Activated CD4-positive, alpha-beta memory T cell treated with anti-CD3 and anti-CD28 coated beads, Interleukin-2, amount 10 ng/mL, durations not matched to agents 7 days and 5 days (primary cell): ENCODE results near the gene COG5. TPM values are rescaled to one million over a fixed set of nuclear protein-coding genes. Genes with fewer than 3 reads are reported as not detected.
A peak's percentile ranks its signal among the peaks of the same experiment; 100 is the strongest.

Experiments used
- CTCF ChIA-PET: fragments of 350-600 bp; sonication (Branson Sonifier 250); formaldehyde crosslinking; loops from one replicate; lab custom pipeline; 2021; ENCODE audit warnings: antibody characterized with exemption, inconsistent platforms; lab: Charles Lee
- POLR2A ChIA-PET: fragments of 350-600 bp; sonication (Branson Sonifier 250); formaldehyde crosslinking; loops from one replicate; lab custom pipeline; 2021; ENCODE audit warnings: antibody characterized with exemption; lab: Charles Lee
- DNase-seq: peaks from one replicate; pipeline ENCODE4 v3.0.0-alpha.2; 2020
- H3K27ac Mint-ChIP-seq: one replicate; pipeline ENCODE4 v1.8.0; 2021; ENCODE audit warnings: mild to moderate bottlenecking, mixed read lengths
- H3K27me3 Mint-ChIP-seq: one replicate; pipeline ENCODE4 v1.8.0; 2021; ENCODE audit warnings: mixed read lengths
- H3K36me3 Mint-ChIP-seq: one replicate; pipeline ENCODE4 v1.8.0; 2021; ENCODE audit warnings: low read depth, mixed read lengths
- H3K4me1 Mint-ChIP-seq: one replicate; pipeline ENCODE4 v1.8.0; 2021; ENCODE audit warnings: mixed read lengths
- H3K4me3 Mint-ChIP-seq: one replicate; pipeline ENCODE4 v1.8.0; 2021; ENCODE audit warnings: mild to moderate bottlenecking, mixed read lengths
- H3K9me3 Mint-ChIP-seq: one replicate; pipeline ENCODE4 v1.8.0; 2021; ENCODE audit warnings: mixed read lengths
- total RNA-seq, 2 experiments: library from RNA; stranded (reverse); gene quantifications; one replicate each; pipeline ENCODE4 v1.2.3, GENCODE V29; 2021

Gene COG5
- total RNA-seq, 2 experiments from 2014 or later: 40.1 to 45.3 TPM

GRCh38 chr7:107534139-107534538 is 29.6 kb downstream of the COG5 start:
- Mint-ChIP-seq H3K27ac (no peak overlapping the region), H3K36me3 (peaks cover 58% of the 10 kb centered on the region)

GRCh38 chr7:107530751-107531150 is 33.0 kb downstream of the COG5 start:
- no peak overlapping the region for H3K27ac Mint-ChIP-seq
- H3K9me3 Mint-ChIP-seq: peaks cover 4% of the 10 kb centered on the region
- H3K4me3 Mint-ChIP-seq: no peak overlapping the region
- CTCF ChIA-PET: interaction anchor here (0.7 kb wide), 1 partner anchor 137 kb away, joined by 3 read pairs; no protein-coding TSS in a partner anchor
- peaks cover 45% of the 10 kb centered on the region for H3K36me3 Mint-ChIP-seq
- H3K4me1 Mint-ChIP-seq: peaks cover 2% of the 10 kb centered on the region
- H3K27me3 Mint-ChIP-seq: no peaks in the 10 kb centered on the region
- POLR2A ChIA-PET: interaction anchor here (1.5 kb wide), 1 partner anchor 45 kb away, joined by 3 read pairs; no protein-coding TSS in a partner anchor
- no peak for DNase-seq

More at GRCh38 chr7:107534139-107534538, 29.6 kb downstream of the COG5 start:
- Mint-ChIP-seq H3K4me1 (peaks cover 2% of the 10 kb centered on the region), H3K9me3 (peaks cover 12% of the 10 kb centered on the region), H3K4me3 (no peak overlapping the region), H3K27me3 (no peaks in the 10 kb centered on the region)
- ChIA-PET POLR2A (interaction anchor here (0.6 kb wide), 1 partner anchor 451 kb away, joined by 3 read pairs; no protein-coding TSS in a partner anchor), CTCF (no interaction called here)
- no peak for DNase-seq

- Mint-ChIP-seq H3K9me3 (no peaks in the 10 kb centered on the region), H3K27me3 (no peaks in the 10 kb centered on the region), H3K36me3 (peaks cover 30% of the 10 kb centered on the region), H3K4me3 (no peak overlapping the region), H3K4me1 (no peaks in the 10 kb centered on the region), H3K27ac (no peak overlapping the region)
- POLR2A ChIA-PET: no interaction called here
- CTCF ChIA-PET: no interaction called here
- no peak for DNase-seq
Observed at GRCh38 chr7:107528461-107528860, 35.3 kb downstream of the COG5 start.

GRCh38 chr7:107527196-107527595 is 36.5 kb downstream of the COG5 start:
- H3K9me3 Mint-ChIP-seq: no peaks in the 10 kb centered on the region
- DNase-seq: no peak
- ChIA-PET POLR2A (no interaction called here), CTCF (no interaction called here)
- peaks cover 36% of the 10 kb centered on the region for H3K36me3 Mint-ChIP-seq
- H3K27ac Mint-ChIP-seq: no peak overlapping the region
- no peaks in the 10 kb centered on the region for H3K4me1 Mint-ChIP-seq
- no peak overlapping the region for H3K4me3 Mint-ChIP-seq
- H3K27me3 Mint-ChIP-seq: no peaks in the 10 kb centered on the region

- ChIA-PET CTCF (no interaction called here), POLR2A (no interaction called here)
- no peak for DNase-seq
- Mint-ChIP-seq H3K36me3 (peaks cover 40% of the 10 kb centered on the region), H3K9me3 (peaks cover 3% of the 10 kb centered on the region), H3K27ac (no peak overlapping the region), H3K4me3 (no peak overlapping the region), H3K27me3 (no peaks in the 10 kb centered on the region), H3K4me1 (no peaks in the 10 kb centered on the region)
Observed at GRCh38 chr7:107526672-107527071, 37.0 kb downstream of the COG5 start.

GRCh38 chr7:107506674-107507339 is 56.9 kb downstream of the COG5 start:
- no peaks in the 10 kb centered on the region for H3K27me3 Mint-ChIP-seq
- ChIA-PET CTCF (interaction anchor here (0.7 kb wide), 1 partner anchor 58 kb away, joined by 3 read pairs; no protein-coding TSS in a partner anchor), POLR2A (no interaction called here)
- peaks cover 15% of the 10 kb centered on the region for H3K4me1 Mint-ChIP-seq
- H3K36me3 Mint-ChIP-seq: peaks cover 22% of the 10 kb centered on the region
- no peak overlapping the region for H3K4me3 Mint-ChIP-seq
- peaks cover 2% of the 10 kb centered on the region for H3K9me3 Mint-ChIP-seq
- no peak overlapping the region for H3K27ac Mint-ChIP-seq
- no peak for DNase-seq

- H3K27me3 Mint-ChIP-seq: no peaks in the 10 kb centered on the region
- no peak overlapping the region for H3K4me3 Mint-ChIP-seq
- peak; percentile 23 for DNase-seq
- peaks cover 15% of the 10 kb centered on the region for H3K4me1 Mint-ChIP-seq
- H3K36me3 Mint-ChIP-seq: peaks cover 18% of the 10 kb centered on the region
- no peak overlapping the region for H3K27ac Mint-ChIP-seq
- ChIA-PET POLR2A (interaction anchor here (0.9 kb wide), 1 partner anchor 155 kb away, joined by 3 read pairs; the partner anchor contains the start of gene SLC26A4), CTCF (no interaction called here)
- H3K9me3 Mint-ChIP-seq: peaks cover 2% of the 10 kb centered on the region
Observed at GRCh38 chr7:107505997-107506673, 57.6 kb downstream of the COG5 start.

GRCh38 chr7:107505362-107505761 is 58.4 kb downstream of the COG5 start:
- H3K4me1 Mint-ChIP-seq: peaks cover 13% of the 10 kb centered on the region
- H3K27me3 Mint-ChIP-seq: no peaks in the 10 kb centered on the region
- no peak for DNase-seq
- no peak overlapping the region for H3K4me3 Mint-ChIP-seq
- POLR2A ChIA-PET: interaction anchor here (0.9 kb wide), 1 partner anchor 156 kb away, joined by 3 read pairs; the partner anchor contains the start of gene SLC26A4
- CTCF ChIA-PET: interaction anchor here (0.9 kb wide), 1 partner anchor 42 kb away, joined by 3 read pairs; no protein-coding TSS in a partner anchor
- H3K27ac Mint-ChIP-seq: no peak overlapping the region
- peaks cover 12% of the 10 kb centered on the region for H3K36me3 Mint-ChIP-seq
- peaks cover 2% of the 10 kb centered on the region for H3K9me3 Mint-ChIP-seq

- H3K27ac Mint-ChIP-seq: no peak overlapping the region
- H3K4me3 Mint-ChIP-seq: no peak overlapping the region
- CTCF ChIA-PET: no interaction called here
- H3K36me3 Mint-ChIP-seq: peaks cover 5% of the 10 kb centered on the region
- no peaks in the 10 kb centered on the region for H3K27me3 Mint-ChIP-seq
- peaks cover 13% of the 10 kb centered on the region for H3K4me1 Mint-ChIP-seq
- POLR2A ChIA-PET: no interaction called here
- DNase-seq: no peak
- H3K9me3 Mint-ChIP-seq: no peaks in the 10 kb centered on the region
Observed at GRCh38 chr7:107503687-107504086, 60.0 kb downstream of the COG5 start.

- peaks cover 12% of the 10 kb centered on the region for H3K4me1 Mint-ChIP-seq
- no peak overlapping the region for H3K4me3 Mint-ChIP-seq
- POLR2A ChIA-PET: no interaction called here
- H3K36me3 Mint-ChIP-seq: peaks cover 2% of the 10 kb centered on the region
- CTCF ChIA-PET: no interaction called here
- H3K9me3 Mint-ChIP-seq: no peaks in the 10 kb centered on the region
- no peaks in the 10 kb centered on the region for H3K27me3 Mint-ChIP-seq
- DNase-seq: no peak
- H3K27ac Mint-ChIP-seq: no peak overlapping the region
Observed at GRCh38 chr7:107502797-107503196, 60.9 kb downstream of the COG5 start.

- CTCF ChIA-PET: interaction anchor here (1.4 kb wide), 1 partner anchor 14 kb away, joined by 4 read pairs; no protein-coding TSS in a partner anchor
- no peak overlapping the region for H3K27ac Mint-ChIP-seq
Observed at GRCh38 chr7:107502154-107502553, 61.6 kb downstream of the COG5 start.

GRCh38 chr7:107501593-107501992 is 62.1 kb downstream of the COG5 start:
- H3K36me3 Mint-ChIP-seq: peaks cover 3% of the 10 kb centered on the region
- no peaks in the 10 kb centered on the region for H3K9me3 Mint-ChIP-seq
- ChIA-PET CTCF (interaction anchor here (0.8 to 1.4 kb wide), 3 partner anchors 14 to 374 kb away, joined by 3 to 4 read pairs (median 3); no protein-coding TSS in a partner anchor), POLR2A (no interaction called here)
- peaks cover 9% of the 10 kb centered on the region for H3K4me1 Mint-ChIP-seq
- H3K27me3 Mint-ChIP-seq: no peaks in the 10 kb centered on the region
- H3K27ac Mint-ChIP-seq: no peak overlapping the region
- H3K4me3 Mint-ChIP-seq: no peak overlapping the region
- DNase-seq: peak; percentile 33

More at GRCh38 chr7:107502154-107502553, 61.6 kb downstream of the COG5 start:
- no peak overlapping the region for H3K4me3 Mint-ChIP-seq
- no peaks in the 10 kb centered on the region for H3K36me3 Mint-ChIP-seq
- POLR2A ChIA-PET: no interaction called here
- peaks cover 11% of the 10 kb centered on the region for H3K4me1 Mint-ChIP-seq
- no peaks in the 10 kb centered on the region for H3K27me3 Mint-ChIP-seq
- H3K9me3 Mint-ChIP-seq: no peaks in the 10 kb centered on the region
- no peak for DNase-seq

- Mint-ChIP-seq H3K27ac (no peak overlapping the region), H3K27me3 (no peaks in the 10 kb centered on the region), H3K9me3 (peaks cover under 1% of the 10 kb centered on the region), H3K4me3 (no peak overlapping the region), H3K4me1 (peaks cover 5% of the 10 kb centered on the region), H3K36me3 (peaks cover 10% of the 10 kb centered on the region)
- POLR2A ChIA-PET: no interaction called here
- DNase-seq: no peak
- CTCF ChIA-PET: no interaction called here
Observed at GRCh38 chr7:107499731-107500130, 64.0 kb downstream of the COG5 start.
